ENCODE results near the gene KLF2. TPM values are rescaled to one million over a fixed set of nuclear protein-coding genes. Genes with fewer than 3 reads are reported as not detected.

KLF2 gene
- total RNA-seq, 2 experiments from 2014 or later = 0.94 to 1.0 TPM

DNA sequence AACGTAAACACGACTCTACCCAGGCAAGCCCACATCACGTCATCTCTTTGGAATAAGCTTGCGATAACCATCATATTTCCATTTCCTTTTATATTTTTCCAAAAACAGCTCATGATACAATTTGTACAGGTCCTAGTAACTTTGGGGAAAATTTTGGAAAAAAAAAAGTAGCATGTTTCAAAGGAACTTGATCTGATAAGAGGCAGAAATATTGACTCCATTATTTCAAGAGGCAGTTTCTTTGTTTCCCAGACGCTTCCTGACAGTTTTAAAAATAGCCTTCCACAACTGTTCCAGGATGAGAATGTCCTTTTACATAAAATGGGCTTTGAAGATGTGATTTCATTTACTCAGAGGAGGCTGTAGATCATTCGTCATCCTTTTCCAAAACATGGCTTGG is 23.1 kb downstream of the KLF2 start:
- ATAC-seq = no peak
- Mint-ChIP-seq H3K27ac (no peak overlapping the region), H3K4me1 (ENCODE audit: low read depth) (peaks cover 13% of the 10 kb centered on the region), H3K36me3 (ENCODE audit: low read depth) (no peaks in the 10 kb centered on the region), H3K4me3 (no peak overlapping the region), H3K9me3 (no peaks in the 10 kb centered on the region), H3K27me3 (peaks cover 2% of the 10 kb centered on the region)
- POLR2A ChIA-PET = interaction anchor here (1.0 kb wide), 1 partner anchor 16 kb away, joined by 3 read pairs; no protein-coding TSS in a partner anchor
- intact Hi-C loops (cut with micrococcal nuclease) = no loop called here
- no peak for DNase-seq
- CTCF ChIA-PET = no interaction called here
- TF ChIP-seq, protein P1, sequence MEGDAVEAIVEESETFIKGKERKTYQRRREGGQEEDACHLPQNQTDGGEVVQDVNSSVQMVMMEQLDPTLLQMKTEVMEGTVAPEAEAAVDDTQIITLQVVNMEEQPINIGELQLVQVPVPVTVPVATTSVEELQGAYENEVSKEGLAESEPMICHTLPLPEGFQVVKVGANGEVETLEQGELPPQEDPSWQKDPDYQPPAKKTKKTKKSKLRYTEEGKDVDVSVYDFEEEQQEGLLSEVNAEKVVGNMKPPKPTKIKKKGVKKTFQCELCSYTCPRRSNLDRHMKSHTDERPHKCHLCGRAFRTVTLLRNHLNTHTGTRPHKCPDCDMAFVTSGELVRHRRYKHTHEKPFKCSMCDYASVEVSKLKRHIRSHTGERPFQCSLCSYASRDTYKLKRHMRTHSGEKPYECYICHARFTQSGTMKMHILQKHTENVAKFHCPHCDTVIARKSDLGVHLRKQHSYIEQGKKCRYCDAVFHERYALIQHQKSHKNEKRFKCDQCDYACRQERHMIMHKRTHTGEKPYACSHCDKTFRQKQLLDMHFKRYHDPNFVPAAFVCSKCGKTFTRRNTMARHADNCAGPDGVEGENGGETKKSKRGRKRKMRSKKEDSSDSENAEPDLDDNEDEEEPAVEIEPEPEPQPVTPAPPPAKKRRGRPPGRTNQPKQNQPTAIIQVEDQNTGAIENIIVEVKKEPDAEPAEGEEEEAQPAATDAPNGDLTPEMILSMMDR (IDR thresholded peaks at IDR 0.05) = no peak

DNA sequence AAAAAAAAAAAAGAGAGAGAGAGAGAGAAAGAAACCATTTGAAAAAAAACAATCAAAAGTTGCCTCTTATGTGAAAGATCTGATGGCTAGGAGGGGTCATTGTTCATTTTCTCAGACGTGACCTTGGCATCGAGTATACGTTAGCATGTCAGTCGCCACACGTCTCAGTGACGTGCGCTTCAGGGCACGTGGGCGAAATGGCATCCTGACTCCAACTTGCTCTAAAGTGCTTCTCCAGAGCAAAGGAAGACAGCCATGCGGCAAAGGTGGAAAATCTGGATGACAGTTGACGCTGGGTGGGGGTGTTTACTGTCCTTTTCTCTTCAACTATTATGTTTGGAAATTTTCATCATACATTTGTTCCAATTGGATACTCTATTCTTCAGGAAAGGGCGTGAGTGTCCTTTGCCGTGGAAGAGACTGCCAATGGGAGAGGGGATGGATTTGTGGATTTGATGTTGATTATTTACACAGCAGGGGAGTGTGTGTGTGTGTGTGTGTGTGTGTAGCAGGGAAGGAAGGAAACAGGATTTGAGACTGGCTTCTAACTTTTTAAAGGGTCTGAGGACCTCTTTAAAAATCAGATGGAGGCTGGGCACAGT is 25.0 kb downstream of the KLF2 start:
- TF ChIP-seq, protein P1 (IDR thresholded peaks at IDR 0.05) = no peak
- peaks cover 2% of the 10 kb centered on the region for H3K27me3 Mint-ChIP-seq
- H3K36me3 Mint-ChIP-seq (ENCODE audit: low read depth) = peaks cover 2% of the 10 kb centered on the region
- ATAC-seq (no peak), DNase-seq (no peak)
- intact Hi-C loops (cut with micrococcal nuclease) = no loop called here
- ChIA-PET CTCF (no interaction called here), POLR2A (interaction anchor here (0.9 kb wide), 1 partner anchor 118 kb away, joined by 3 read pairs; no protein-coding TSS in a partner anchor)
- no peak overlapping the region for H3K4me3 Mint-ChIP-seq
- H3K4me1 Mint-ChIP-seq (ENCODE audit: low read depth) = peaks cover 13% of the 10 kb centered on the region
- no peak overlapping the region for H3K27ac Mint-ChIP-seq
- no peaks in the 10 kb centered on the region for H3K9me3 Mint-ChIP-seq

DNA sequence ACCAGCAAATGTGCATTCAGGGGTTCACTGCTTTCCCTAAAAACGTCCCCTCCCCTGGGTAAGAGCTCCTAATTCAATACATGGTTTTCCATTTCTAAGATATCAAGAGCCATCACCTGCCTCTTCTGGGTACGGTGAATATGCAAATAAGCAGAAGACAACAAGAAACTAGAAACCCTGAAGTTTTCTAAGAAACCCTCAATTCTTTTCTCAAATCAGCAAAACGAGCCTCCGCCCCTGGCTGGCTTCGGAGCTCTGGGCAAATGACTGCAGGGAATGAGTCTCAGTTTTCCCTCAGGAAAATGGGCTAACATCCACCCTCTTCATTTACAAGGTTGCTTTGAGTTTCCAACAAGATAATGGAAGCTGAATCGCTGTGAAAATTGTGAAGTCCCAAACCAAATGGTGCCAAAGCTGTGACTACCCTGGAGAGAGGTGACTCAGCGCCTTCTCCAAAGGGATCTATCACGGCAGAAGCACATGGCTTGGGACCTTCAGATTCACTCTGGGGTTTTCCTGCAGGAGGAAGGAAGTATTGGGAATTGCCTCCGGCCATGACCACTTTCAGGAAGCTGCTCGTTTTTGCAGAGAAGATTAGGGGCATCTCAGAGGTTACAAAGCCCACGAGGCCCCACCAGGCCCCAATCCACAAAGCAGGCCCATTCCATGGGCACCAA is 26.6 kb downstream of the KLF2 start:
- CTCF ChIA-PET = interaction anchor here (0.8 to 1.4 kb wide), 4 partner anchors 9 to 66 kb away, joined by 3 to 4 read pairs (median 3); no protein-coding TSS in a partner anchor
- Mint-ChIP-seq H3K36me3 (ENCODE audit: low read depth) (peaks cover 2% of the 10 kb centered on the region), H3K27ac (no peak overlapping the region), H3K4me3 (no peak overlapping the region), H3K4me1 (ENCODE audit: low read depth) (peaks cover 25% of the 10 kb centered on the region), H3K27me3 (no peaks in the 10 kb centered on the region), H3K9me3 (no peaks in the 10 kb centered on the region)
- no peak for DNase-seq
- no peak for ATAC-seq
- intact Hi-C loops (cut with micrococcal nuclease) = no loop called here
- POLR2A ChIA-PET = no interaction called here
- TF ChIP-seq, protein P1 (IDR thresholded peaks at IDR 0.05) = no peak

DNA sequence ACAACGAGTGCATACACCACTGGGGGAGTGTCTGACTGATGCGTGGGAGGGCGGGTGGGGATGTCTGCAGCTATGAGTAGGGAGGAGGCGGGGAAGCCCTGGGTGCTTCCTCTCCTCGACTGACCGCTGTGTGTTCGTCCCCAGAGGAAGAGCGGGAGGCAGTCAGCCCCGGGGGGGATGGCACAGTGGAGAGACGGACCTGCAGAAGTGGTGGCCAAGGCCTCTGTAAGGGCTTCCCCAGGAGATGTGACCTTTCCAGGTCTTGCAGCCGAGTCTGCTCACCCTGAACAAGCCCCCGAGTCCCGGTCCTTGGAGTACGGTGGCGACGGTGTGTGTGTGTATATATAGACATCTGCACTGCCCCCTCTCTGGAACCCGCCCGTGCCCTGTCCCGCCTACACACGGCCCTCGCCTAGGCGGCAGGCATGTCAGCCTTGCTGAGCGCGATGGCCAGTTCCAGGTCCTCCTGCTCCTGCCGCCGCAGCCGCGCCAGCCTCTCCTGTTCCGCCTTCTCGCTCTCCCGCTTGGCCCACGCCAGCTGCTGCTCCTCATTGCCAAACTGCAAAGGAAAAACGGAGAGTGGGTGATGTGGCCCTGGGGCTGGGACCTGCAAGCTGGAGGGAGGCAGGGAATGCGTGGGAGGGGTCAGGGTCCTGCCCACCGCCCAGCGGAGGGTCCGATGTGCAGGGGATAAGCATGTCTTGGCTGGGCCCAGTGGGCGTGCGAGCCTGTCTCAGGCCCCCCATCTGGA is 30.8 kb downstream of the KLF2 start:
- no peak for ATAC-seq
- CTCF ChIA-PET = interaction anchor here (0.7 to 1.1 kb wide), 4 partner anchors 11 to 31 kb away, joined by 3 to 5 read pairs (median 3); no protein-coding TSS in a partner anchor
- intact Hi-C loops (cut with micrococcal nuclease) = no loop called here

More for the DNA sequence above, 30.8 kb downstream of the KLF2 start:
- Mint-ChIP-seq H3K9me3 (no peaks in the 10 kb centered on the region), H3K4me3 (no peak overlapping the region), H3K27ac (no peak overlapping the region), H3K4me1 (ENCODE audit: low read depth) (peaks cover 51% of the 10 kb centered on the region), H3K36me3 (ENCODE audit: low read depth) (peaks cover 2% of the 10 kb centered on the region), H3K27me3 (no peaks in the 10 kb centered on the region)
- no peak for DNase-seq
- TF ChIP-seq, protein P1 (IDR thresholded peaks at IDR 0.05) = no peak
- POLR2A ChIA-PET = interaction anchor here (1.4 kb wide), 1 partner anchor 27 kb away, joined by 3 read pairs; no protein-coding TSS in a partner anchor
